ENCODE results near the gene CDIP1. TPM values are rescaled to one million over a fixed set of nuclear protein-coding genes. Genes with fewer than 3 reads are reported as not detected.
A peak's percentile ranks its signal among the peaks of the same experiment; 100 is the strongest.

The CDIP1 gene
- total RNA-seq, 4 donors from 2014 or later = 14.7 to 30.0 (median 21.3) TPM

DNA sequence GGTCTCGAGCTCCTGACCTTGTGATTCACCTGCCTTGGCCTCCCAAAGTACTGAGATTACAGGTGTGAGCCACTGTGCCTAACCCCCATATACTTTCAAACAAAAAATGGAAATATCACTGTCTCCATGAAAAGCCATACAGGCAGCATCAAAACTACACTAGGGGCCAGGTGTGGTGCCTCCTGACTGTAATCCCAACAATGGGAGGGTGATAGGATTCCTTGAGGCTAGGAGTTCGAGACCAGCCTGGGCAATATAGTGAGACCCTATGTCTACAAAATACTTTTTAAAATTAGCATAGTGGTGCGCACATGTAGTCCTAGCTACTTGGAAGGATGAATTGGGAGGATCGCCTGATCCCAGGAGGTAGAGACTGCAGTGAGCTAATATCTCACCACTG lies 46.7 kb downstream of the CDIP1 start:
- 100% methylated on average over 4 of the region's 4 CpGs for WGBS
- peaks cover 18% of the 10 kb centered on the region for H3K36me3 ChIP-seq
- no peak overlapping the region for H3K27ac ChIP-seq
- H3K9me3 ChIP-seq = no peaks in the 10 kb centered on the region
- TF ChIP-seq POLR2AphosphoS5 (IDR thresholded peaks at IDR 0.05) (no peak), EP300 (IDR thresholded peaks at IDR 0.05) (no peak), POLR2A (IDR thresholded peaks at IDR 0.05) (no peak)
- TF ChIP-seq, protein P1, sequence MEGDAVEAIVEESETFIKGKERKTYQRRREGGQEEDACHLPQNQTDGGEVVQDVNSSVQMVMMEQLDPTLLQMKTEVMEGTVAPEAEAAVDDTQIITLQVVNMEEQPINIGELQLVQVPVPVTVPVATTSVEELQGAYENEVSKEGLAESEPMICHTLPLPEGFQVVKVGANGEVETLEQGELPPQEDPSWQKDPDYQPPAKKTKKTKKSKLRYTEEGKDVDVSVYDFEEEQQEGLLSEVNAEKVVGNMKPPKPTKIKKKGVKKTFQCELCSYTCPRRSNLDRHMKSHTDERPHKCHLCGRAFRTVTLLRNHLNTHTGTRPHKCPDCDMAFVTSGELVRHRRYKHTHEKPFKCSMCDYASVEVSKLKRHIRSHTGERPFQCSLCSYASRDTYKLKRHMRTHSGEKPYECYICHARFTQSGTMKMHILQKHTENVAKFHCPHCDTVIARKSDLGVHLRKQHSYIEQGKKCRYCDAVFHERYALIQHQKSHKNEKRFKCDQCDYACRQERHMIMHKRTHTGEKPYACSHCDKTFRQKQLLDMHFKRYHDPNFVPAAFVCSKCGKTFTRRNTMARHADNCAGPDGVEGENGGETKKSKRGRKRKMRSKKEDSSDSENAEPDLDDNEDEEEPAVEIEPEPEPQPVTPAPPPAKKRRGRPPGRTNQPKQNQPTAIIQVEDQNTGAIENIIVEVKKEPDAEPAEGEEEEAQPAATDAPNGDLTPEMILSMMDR (IDR thresholded peaks at IDR 0.05) = no peak
- H3K27me3 ChIP-seq = no peaks in the 10 kb centered on the region
- no peak overlapping the region for H3K4me3 ChIP-seq
- peaks cover 8% of the 10 kb centered on the region for H3K4me1 ChIP-seq
- DNase-seq (ENCODE audit: low spot score in 2 of 2) = no peak

DNA sequence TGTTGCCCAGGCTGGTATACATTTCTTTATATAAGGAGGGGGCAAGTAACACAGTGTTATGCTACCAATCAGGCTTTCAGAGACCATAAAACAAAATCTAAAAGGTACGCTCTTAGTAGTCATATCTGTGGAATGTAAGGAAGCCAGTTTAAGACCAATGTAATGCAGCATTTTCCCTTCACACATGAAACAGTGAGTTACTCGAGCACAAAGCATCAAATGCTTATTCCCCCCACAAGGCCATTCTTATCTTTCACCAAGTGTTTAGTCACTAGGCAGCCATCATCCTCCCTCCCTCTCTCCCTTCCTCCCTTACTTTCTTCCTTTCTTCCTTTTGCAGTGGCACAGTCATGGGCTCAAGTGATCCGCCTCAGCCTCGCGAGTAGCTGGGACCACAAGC lies 49.5 kb downstream of the CDIP1 start:
- WGBS = 95% methylated on average over 5 of the region's 5 CpGs
- TF ChIP-seq, protein P1 (IDR thresholded peaks at IDR 0.05) = no peak
- TF ChIP-seq EP300 (IDR thresholded peaks at IDR 0.05) = no peak
- no peak for TF ChIP-seq POLR2AphosphoS5 (IDR thresholded peaks at IDR 0.05)
- no peak for TF ChIP-seq POLR2A (IDR thresholded peaks at IDR 0.05)
- Histone ChIP-seq H3K4me1 (peaks cover 16% of the 10 kb centered on the region), H3K27ac (peak overlapping the region; percentile 28), H3K4me3 (no peak overlapping the region), H3K36me3 (peaks cover 26% of the 10 kb centered on the region), H3K9me3 (no peaks in the 10 kb centered on the region), H3K27me3 (no peaks in the 10 kb centered on the region)
- no peak for DNase-seq (ENCODE audit: low spot score in 2 of 2)

- Histone ChIP-seq H3K4me3 (no peak overlapping the region), H3K27me3 (no peaks in the 10 kb centered on the region), H3K9me3 (no peaks in the 10 kb centered on the region), H3K27ac (peak overlapping the region; percentile 28), H3K36me3 (peaks cover 28% of the 10 kb centered on the region), H3K4me1 (peaks cover 16% of the 10 kb centered on the region)
- DNase-seq (ENCODE audit: low spot score in 2 of 2) = no peak
- WGBS = 87% methylated on average over 1 of the region's 1 CpG
- no peak for TF ChIP-seq EP300 (IDR thresholded peaks at IDR 0.05)
- TF ChIP-seq, protein P1 (IDR thresholded peaks at IDR 0.05) = no peak
- no peak for TF ChIP-seq POLR2AphosphoS5 (IDR thresholded peaks at IDR 0.05)
- TF ChIP-seq POLR2A (IDR thresholded peaks at IDR 0.05) = no peak
These were observed 50.0 kb downstream of the CDIP1 start for GRCh38 chr16:4488499-4488967.

DNA sequence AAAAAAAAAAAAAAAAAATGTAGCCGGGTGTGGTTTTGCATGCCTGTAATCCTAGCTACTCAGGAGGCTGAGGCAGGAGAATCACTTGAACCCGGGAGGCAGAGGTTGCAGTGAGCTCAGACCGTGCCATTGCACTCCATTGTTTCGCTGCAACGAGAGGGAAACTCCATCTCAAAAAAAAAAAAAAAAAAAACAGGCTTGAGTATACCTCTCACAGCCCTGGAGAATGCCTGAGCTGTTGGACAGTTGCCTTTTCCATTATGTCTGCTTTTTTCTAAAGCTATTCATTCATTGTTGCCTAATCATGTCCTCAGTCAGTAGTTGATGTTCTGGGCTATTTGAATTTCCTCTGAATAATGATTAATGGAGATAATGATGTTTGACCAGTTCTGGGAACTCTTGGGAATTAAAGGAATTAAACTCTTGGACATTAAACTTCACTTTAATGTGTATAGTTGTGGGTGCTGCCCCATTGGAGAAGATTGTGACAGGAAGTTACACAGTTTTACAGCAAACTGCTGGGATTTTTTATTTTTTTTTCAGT lies 50.5 kb downstream of the CDIP1 start:
- peaks cover 28% of the 10 kb centered on the region for H3K36me3 ChIP-seq
- TF ChIP-seq EP300 (IDR thresholded peaks at IDR 0.05) (no peak), POLR2AphosphoS5 (IDR thresholded peaks at IDR 0.05) (no peak), POLR2A (IDR thresholded peaks at IDR 0.05) (no peak)
- TF ChIP-seq, protein P1 (IDR thresholded peaks at IDR 0.05) = no peak
- peak overlapping the region; percentile 28 for H3K27ac ChIP-seq
- no peak overlapping the region for H3K4me3 ChIP-seq
- peaks cover 16% of the 10 kb centered on the region for H3K4me1 ChIP-seq
- no peaks in the 10 kb centered on the region for H3K27me3 ChIP-seq
- 52% methylated on average over 5 of the region's 5 CpGs for WGBS
- no peaks in the 10 kb centered on the region for H3K9me3 ChIP-seq
- no peak for DNase-seq (ENCODE audit: low spot score in 2 of 2)

DNA sequence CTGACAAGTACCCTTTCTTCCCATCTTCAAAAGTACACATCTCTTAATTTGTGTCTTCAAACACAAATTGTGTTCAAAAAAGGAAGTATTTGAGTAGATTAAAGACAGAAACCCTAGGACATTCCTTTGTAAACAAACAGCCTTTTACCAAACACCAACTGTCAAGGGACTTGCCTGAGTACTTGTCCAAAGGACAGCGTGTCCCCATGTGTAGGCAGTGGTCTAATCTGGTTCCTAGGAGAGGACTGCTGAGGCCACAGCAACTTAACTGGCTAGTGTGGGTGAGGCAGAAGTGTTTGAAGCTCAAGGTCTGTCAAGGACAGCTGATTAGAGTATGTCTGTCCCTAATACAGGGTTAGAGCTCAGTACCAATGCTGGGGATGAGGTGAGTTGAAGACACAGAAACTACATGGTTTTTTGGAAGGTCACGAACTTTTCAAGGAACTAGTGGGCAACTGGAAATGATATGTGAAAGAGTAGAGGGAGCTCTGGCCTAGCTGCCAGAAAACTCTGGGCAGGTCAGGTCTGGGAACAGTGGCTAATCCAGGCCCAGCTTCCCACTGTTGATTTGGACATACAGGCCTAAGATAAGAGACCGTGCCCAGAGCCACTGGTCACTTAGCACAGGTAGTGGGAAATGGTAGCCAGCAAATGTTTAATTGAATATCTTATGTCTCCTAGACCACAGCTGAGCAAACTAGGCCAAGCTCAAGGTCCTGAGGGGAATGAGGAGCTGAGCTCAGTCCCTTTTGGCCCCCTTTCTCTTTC lies 52.3 kb downstream of the CDIP1 start:
- peak in 2 of 3 donors; percentile 46 to 69 for TF ChIP-seq POLR2AphosphoS5 (IDR thresholded peaks at IDR 0.05)
- no peak for TF ChIP-seq EP300 (IDR thresholded peaks at IDR 0.05)
- H3K4me1 ChIP-seq = peaks cover 22% of the 10 kb centered on the region
- H3K36me3 ChIP-seq = peaks cover 28% of the 10 kb centered on the region
- DNase-seq (ENCODE audit: low spot score in 2 of 2) = no peak
- 92% methylated on average over 3 of the region's 3 CpGs for WGBS
- no peaks in the 10 kb centered on the region for H3K27me3 ChIP-seq
- H3K27ac ChIP-seq = peak overlapping the region; percentile 89
- no peaks in the 10 kb centered on the region for H3K9me3 ChIP-seq
- H3K4me3 ChIP-seq = no peak overlapping the region
